ENCODE data around the gene CELA3B.
A peak's percentile ranks its signal among the peaks of the same experiment; 100 is the strongest.
"Not testable (repeated sequence)": the region's sequence is repeated elsewhere in the genome, so short reads cannot be mapped to it uniquely, and the experiment has no call there.

Gene CELA3B

GRCh38 chr1:22025368-22026155 is 48.7 kb downstream of the CELA3B start:
- Mint-ChIP-seq H3K27me3 (no peaks in the 10 kb centered on the region), H3K4me1 (peaks cover 42 to 62% of the 10 kb centered on the region in 2 donors), H3K4me3 (peak overlapping the region; percentile 92 to 97), H3K9me3 (peaks cover 0 to 1% of the 10 kb centered on the region in 2 donors), H3K27ac (peak overlapping the region; percentile 99), H3K36me3 (peaks cover 4 to 11% of the 10 kb centered on the region in 2 donors)
- ATAC-seq (replicated peaks) (peak; percentile 76 to 81), DNase-seq (peak; percentile 91)

DNA sequence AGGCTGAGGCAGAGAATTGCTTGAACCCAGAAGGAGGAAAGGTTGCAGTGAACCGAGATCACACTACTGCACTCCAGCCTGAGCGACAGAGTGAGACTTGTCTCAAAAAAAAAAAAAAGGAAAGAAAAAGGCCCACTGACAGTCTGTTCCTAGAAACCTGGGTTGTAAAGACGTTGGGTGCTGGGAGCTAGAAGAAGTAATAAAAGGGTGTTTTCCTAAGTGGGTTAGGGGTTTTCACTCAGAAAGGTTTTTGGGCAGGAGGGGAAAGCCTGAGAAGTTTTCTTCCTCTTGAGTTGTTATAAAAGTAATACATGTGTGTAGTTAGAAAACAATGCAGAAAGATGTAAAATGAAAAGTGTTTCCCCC is 50.1 kb downstream of the CELA3B start:
- Mint-ChIP-seq H3K4me1 (peaks cover 50 to 73% of the 10 kb centered on the region in 2 donors), H3K9me3 (peaks cover 0 to 1% of the 10 kb centered on the region in 2 donors), H3K4me3 (peak overlapping the region; percentile 92 to 97), H3K36me3 (peaks cover 4 to 11% of the 10 kb centered on the region in 2 donors), H3K27me3 (no peaks in the 10 kb centered on the region), H3K27ac (peak overlapping the region; percentile 99)
- DNase-seq, result no peak
- peak in 1 of 2 donors; percentile 1 for ATAC-seq (replicated peaks)

GRCh38 chr1:22030057-22030456 is 53.2 kb downstream of the CELA3B start:
- Mint-ChIP-seq H3K4me1 (peaks cover 36 to 52% of the 10 kb centered on the region in 2 donors), H3K4me3 (no peak overlapping the region), H3K36me3 (peaks cover 4 to 11% of the 10 kb centered on the region in 2 donors), H3K9me3 (peaks cover 0 to 1% of the 10 kb centered on the region in 2 donors), H3K27ac (peak overlapping the region; percentile 37), H3K27me3 (no peaks in the 10 kb centered on the region)
- DNase-seq (no peak), ATAC-seq (replicated peaks) (no peak)

GRCh38 chr1:22030473-22030872 is 53.7 kb downstream of the CELA3B start:
- no peak for DNase-seq
- H3K4me3 Mint-ChIP-seq, result no peak overlapping the region
- no peaks in the 10 kb centered on the region for H3K27me3 Mint-ChIP-seq
- ATAC-seq (replicated peaks), result no peak
- H3K36me3 Mint-ChIP-seq, result peaks cover 4 to 11% of the 10 kb centered on the region in 2 donors
- no peak overlapping the region for H3K27ac Mint-ChIP-seq
- H3K4me1 Mint-ChIP-seq, result peaks cover 36 to 51% of the 10 kb centered on the region in 2 donors
- H3K9me3 Mint-ChIP-seq, result peaks cover 0 to 1% of the 10 kb centered on the region in 2 donors

- H3K36me3 Mint-ChIP-seq, result peaks cover 2 to 5% of the 10 kb centered on the region in 2 donors
- ATAC-seq (replicated peaks) (peak; percentile 60 to 70), DNase-seq (no peak)
- H3K27me3 Mint-ChIP-seq, result no peaks in the 10 kb centered on the region
- peak overlapping the region; percentile 77 for H3K27ac Mint-ChIP-seq
- H3K9me3 Mint-ChIP-seq, result peaks cover 0 to 1% of the 10 kb centered on the region in 2 donors
- H3K4me1 Mint-ChIP-seq, result peaks cover 31 to 43% of the 10 kb centered on the region in 2 donors
- peak overlapping the region in 1 of 2 donors; percentile 70 for H3K4me3 Mint-ChIP-seq
Measured at GRCh38 chr1:22031214-22031962, 54.6 kb downstream of the CELA3B start.

GRCh38 chr1:22034834-22035233 is 58.0 kb downstream of the CELA3B start:
- H3K4me3 Mint-ChIP-seq, result not testable (repeated sequence)
- H3K4me1 Mint-ChIP-seq, result peaks cover 17 to 26% of the 10 kb centered on the region in 2 donors

DNA sequence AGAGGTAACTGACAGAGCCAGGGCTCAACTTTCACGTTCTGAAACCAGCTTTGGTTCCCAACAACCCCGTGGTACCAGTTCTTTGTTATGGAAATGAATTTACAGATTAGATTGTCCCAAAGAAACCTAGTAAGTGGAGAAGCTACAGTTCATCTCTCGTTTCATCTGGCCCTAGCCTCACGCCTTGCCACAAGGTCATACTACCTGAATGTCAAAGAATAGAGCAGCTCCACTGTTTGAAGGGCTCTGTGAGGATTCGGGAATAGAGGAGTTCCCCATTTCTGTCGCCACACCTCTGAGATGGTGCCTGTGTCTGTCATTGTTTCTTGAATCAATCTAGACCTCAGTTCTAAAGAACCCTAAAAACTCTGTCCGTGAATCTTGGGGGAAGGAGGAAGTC is 60.7 kb downstream of the CELA3B start:
- Mint-ChIP-seq H3K36me3 (no peaks in the 10 kb centered on the region), H3K27ac (peak overlapping the region; percentile 51), H3K4me3 (no peak overlapping the region), H3K4me1 (peaks cover 16 to 27% of the 10 kb centered on the region in 2 donors), H3K27me3 (no peaks in the 10 kb centered on the region), H3K9me3 (no peaks in the 10 kb centered on the region)
- no peak for ATAC-seq (replicated peaks)
- no peak for DNase-seq

More at GRCh38 chr1:22034834-22035233, 58.0 kb downstream of the CELA3B start:
- H3K27ac Mint-ChIP-seq; DNase-seq; ATAC-seq (replicated peaks); H3K27me3 Mint-ChIP-seq; H3K36me3 Mint-ChIP-seq; H3K9me3 Mint-ChIP-seq: not testable (repeated sequence)

GRCh38 chr1:22038036-22038435 is 61.2 kb downstream of the CELA3B start:
- Mint-ChIP-seq H3K4me1 (peaks cover 20 to 32% of the 10 kb centered on the region in 2 donors), H3K9me3 (no peaks in the 10 kb centered on the region), H3K27ac (peak overlapping the region; percentile 72), H3K27me3 (no peaks in the 10 kb centered on the region), H3K4me3 (no peak overlapping the region), H3K36me3 (no peaks in the 10 kb centered on the region)
- ATAC-seq (replicated peaks), result no peak
- no peak for DNase-seq

All from stimulated activated naive B cell treated with anti-CD40 and anti-IgM and Interleukin-4, amounts not matched to agents 10 μg/mL and 1 μg/mL and 100 μg/mL, for 72 hours (primary cell).